ENCODE data around the gene KLF7. TPM values are rescaled to one million over a fixed set of nuclear protein-coding genes. Genes with fewer than 3 reads are reported as not detected.

The KLF7 gene
- polyA plus RNA-seq (2012; ENCODE audit: insufficient read depth, insufficient read length, low read depth) = 40.8 TPM

GRCh38 chr2:207165121-207166038 is at the start of gene KLF7:
KLF7 (minus strand) TSS chr2:207165948; CDS start chr2:207165568, 380 bp downstream.
- TF ChIP-seq CTCF (IDR thresholded peaks at IDR 0.05; ENCODE audit: low read depth, low read length) = no peak
- DNase-seq = peak; percentile 35
- H3K27me3 ChIP-seq = no peaks in the 10 kb centered on the region
- H3K9me3 ChIP-seq = no peaks in the 10 kb centered on the region
- H3K36me3 ChIP-seq = peaks cover 10% of the 10 kb centered on the region; the same call in 1 of the 2 replicates
- peaks cover 5% of the 10 kb centered on the region for H3K4me1 ChIP-seq
- peak within 1 kb of the TSS; percentile 97 for H3K4me3 ChIP-seq (ENCODE audit: low read depth, low read length)

- DNase-seq = no peak
- H3K4me1 ChIP-seq = peaks cover 16% of the 10 kb centered on the region
- H3K4me3 ChIP-seq (ENCODE audit: low read depth, low read length) = no peak overlapping the region
- no peak for TF ChIP-seq CTCF (IDR thresholded peaks at IDR 0.05; ENCODE audit: low read depth, low read length)
- no peaks in the 10 kb centered on the region for H3K9me3 ChIP-seq
- no peaks in the 10 kb centered on the region for H3K27me3 ChIP-seq
- H3K36me3 ChIP-seq = no peaks in the 10 kb centered on the region
Measured at GRCh38 chr2:207215308-207215707, 49.6 kb upstream of the KLF7 start.

- H3K36me3 ChIP-seq = no peaks in the 10 kb centered on the region
- TF ChIP-seq CTCF (IDR thresholded peaks at IDR 0.05; ENCODE audit: low read depth, low read length) = no peak
- H3K4me1 ChIP-seq = peaks cover 8% of the 10 kb centered on the region
- DNase-seq = no peak
- no peaks in the 10 kb centered on the region for H3K9me3 ChIP-seq
- no peak overlapping the region for H3K4me3 ChIP-seq (ENCODE audit: low read depth, low read length)
- H3K27me3 ChIP-seq = no peaks in the 10 kb centered on the region
Measured at GRCh38 chr2:207214446-207214845, 48.7 kb upstream of the KLF7 start.

- no peak for DNase-seq
- no peaks in the 10 kb centered on the region for H3K27me3 ChIP-seq
- peaks cover 6% of the 10 kb centered on the region for H3K4me1 ChIP-seq
- TF ChIP-seq CTCF (IDR thresholded peaks at IDR 0.05; ENCODE audit: low read depth, low read length) = no peak
- H3K36me3 ChIP-seq = no peaks in the 10 kb centered on the region
- H3K9me3 ChIP-seq = no peaks in the 10 kb centered on the region
- no peak overlapping the region for H3K4me3 ChIP-seq (ENCODE audit: low read depth, low read length)
Measured at GRCh38 chr2:207206011-207206410, 40.3 kb upstream of the KLF7 start.

GRCh38 chr2:207205173-207205957 is 39.6 kb upstream of the KLF7 start:
- no peaks in the 10 kb centered on the region for H3K9me3 ChIP-seq
- H3K4me1 ChIP-seq = peaks cover 6% of the 10 kb centered on the region
- H3K36me3 ChIP-seq = no peaks in the 10 kb centered on the region
- TF ChIP-seq CTCF (IDR thresholded peaks at IDR 0.05; ENCODE audit: low read depth, low read length) = no peak
- H3K4me3 ChIP-seq (ENCODE audit: low read depth, low read length) = no peak overlapping the region
- H3K27me3 ChIP-seq = no peaks in the 10 kb centered on the region
- peak; percentile 34 for DNase-seq
